ENCODE measurements around the gene PTPN13.

GRCh38 chr4:86837691-86838503 is 243.8 kb downstream of the PTPN13 start:
- no peak for TF ChIP-seq CTCF (conservative IDR thresholded peaks at IDR 0.05; ENCODE audit: low read depth, low read length)
- no peak for TF ChIP-seq EZH2 (IDR thresholded peaks at IDR 0.05; ENCODE audit: borderline replicate concordance, low read depth, low read length, poor library complexity, severe bottlenecking)
